ENCODE results near the gene PCDHB9. TPM values are rescaled to one million over a fixed set of nuclear protein-coding genes. Genes with fewer than 3 reads are reported as not detected.
"Not testable (repeated sequence)": the region's sequence is repeated elsewhere in the genome, so short reads cannot be mapped to it uniquely, and the experiment has no call there.

PCDHB9 gene
- total RNA-seq, 1 donor from 2014 or later = 1.0 TPM

- not testable (repeated sequence) for H3K4me1 ChIP-seq (ENCODE audit: control insufficient read depth in 3 of 3, insufficient read depth in 3 of 3, low read length in 3 of 3); H3K9ac ChIP-seq (ENCODE audit: low read depth in 1 of 3, low read length in 3 of 3); H3K4me3 ChIP-seq (ENCODE audit: low read length in 3 of 3); H3K36me3 ChIP-seq (ENCODE audit: control insufficient read depth in 3 of 3, insufficient read depth in 3 of 3, low read length in 3 of 3); H3K27ac ChIP-seq (ENCODE audit: low read depth, low read length); H3K27me3 ChIP-seq (ENCODE audit: control insufficient read depth in 3 of 3, insufficient read depth in 3 of 3, low read length in 3 of 3)
- peaks cover 3 to 11% (median 7%) of the 10 kb centered on the region in 3 donors for H3K9me3 ChIP-seq (ENCODE audit: control insufficient read depth in 3 of 3, low read length in 3 of 3)
Observed at GRCh38 chr5:141184117-141184855, 2.7 kb upstream of the PCDHB9 start.

- not testable (repeated sequence) for H3K4me1 ChIP-seq (ENCODE audit: control insufficient read depth in 3 of 3, insufficient read depth in 3 of 3, low read length in 3 of 3); H3K9ac ChIP-seq (ENCODE audit: low read depth in 1 of 3, low read length in 3 of 3); H3K27me3 ChIP-seq (ENCODE audit: control insufficient read depth in 3 of 3, insufficient read depth in 3 of 3, low read length in 3 of 3); H3K4me3 ChIP-seq (ENCODE audit: low read length in 3 of 3); H3K27ac ChIP-seq (ENCODE audit: low read depth, low read length); H3K9me3 ChIP-seq (ENCODE audit: control insufficient read depth in 3 of 3, low read length in 3 of 3); H3K36me3 ChIP-seq (ENCODE audit: control insufficient read depth in 3 of 3, insufficient read depth in 3 of 3, low read length in 3 of 3)
Observed at GRCh38 chr5:141188682-141189081, 1.7 kb downstream of the PCDHB9 start.

GRCh38 chr5:141189131-141189530, 2.2 kb downstream of the PCDHB9 start:
- H3K4me1 ChIP-seq (ENCODE audit: control insufficient read depth in 3 of 3, insufficient read depth in 3 of 3, low read length in 3 of 3); H3K9me3 ChIP-seq (ENCODE audit: control insufficient read depth in 3 of 3, low read length in 3 of 3): not testable (repeated sequence)

GRCh38 chr5:141192110-141192725, 5.3 kb downstream of the PCDHB9 start, which contains the start of gene PCDHB10:
PCDHB10 (plus strand) TSS chr5:141192353; CDS start chr5:141192553, 200 bp downstream.
- Histone ChIP-seq H3K27me3 (ENCODE audit: control insufficient read depth in 3 of 3, insufficient read depth in 3 of 3, low read length in 3 of 3) (peaks cover 0 to 2% (median 0%) of the 10 kb centered on the region in 3 donors), H3K9ac (ENCODE audit: low read depth in 1 of 3, low read length in 3 of 3) (no peak within 1 kb of the TSS), H3K27ac (ENCODE audit: low read depth, low read length) (no peak within 1 kb of the TSS), H3K9me3 (ENCODE audit: control insufficient read depth in 3 of 3, low read length in 3 of 3) (peaks cover 0 to 10% (median 3%) of the 10 kb centered on the region in 3 donors), H3K36me3 (ENCODE audit: control insufficient read depth in 3 of 3, insufficient read depth in 3 of 3, low read length in 3 of 3) (no peaks in the 10 kb centered on the region), H3K4me3 (ENCODE audit: low read length in 3 of 3) (peak within 1 kb of the TSS in 1 of 3 donors; percentile 35), H3K4me1 (ENCODE audit: control insufficient read depth in 3 of 3, insufficient read depth in 3 of 3, low read length in 3 of 3) (no peaks in the 10 kb centered on the region)

More at GRCh38 chr5:141189131-141189530, 2.2 kb downstream of the PCDHB9 start:
- not testable (repeated sequence) for H3K36me3 ChIP-seq (ENCODE audit: control insufficient read depth in 3 of 3, insufficient read depth in 3 of 3, low read length in 3 of 3); H3K27me3 ChIP-seq (ENCODE audit: control insufficient read depth in 3 of 3, insufficient read depth in 3 of 3, low read length in 3 of 3); H3K9ac ChIP-seq (ENCODE audit: low read depth in 1 of 3, low read length in 3 of 3); H3K27ac ChIP-seq (ENCODE audit: low read depth, low read length); H3K4me3 ChIP-seq (ENCODE audit: low read length in 3 of 3)

- H3K36me3 ChIP-seq (ENCODE audit: control insufficient read depth in 3 of 3, insufficient read depth in 3 of 3, low read length in 3 of 3); H3K27ac ChIP-seq (ENCODE audit: low read depth, low read length); H3K4me1 ChIP-seq (ENCODE audit: control insufficient read depth in 3 of 3, insufficient read depth in 3 of 3, low read length in 3 of 3); H3K4me3 ChIP-seq (ENCODE audit: low read length in 3 of 3); H3K9ac ChIP-seq (ENCODE audit: low read depth in 1 of 3, low read length in 3 of 3); H3K27me3 ChIP-seq (ENCODE audit: control insufficient read depth in 3 of 3, insufficient read depth in 3 of 3, low read length in 3 of 3): not testable (repeated sequence)
- peaks cover 3 to 16% (median 15%) of the 10 kb centered on the region in 3 donors for H3K9me3 ChIP-seq (ENCODE audit: control insufficient read depth in 3 of 3, low read length in 3 of 3)
Observed at GRCh38 chr5:141194332-141194731, 7.4 kb downstream of the PCDHB9 start.

- Histone ChIP-seq H3K9ac (ENCODE audit: low read depth in 1 of 3, low read length in 3 of 3) (no peak overlapping the region), H3K4me3 (ENCODE audit: low read length in 3 of 3) (no peak overlapping the region), H3K9me3 (ENCODE audit: control insufficient read depth in 3 of 3, low read length in 3 of 3) (peaks cover 7 to 22% (median 15%) of the 10 kb centered on the region in 3 donors), H3K4me1 (ENCODE audit: control insufficient read depth in 3 of 3, insufficient read depth in 3 of 3, low read length in 3 of 3) (no peaks in the 10 kb centered on the region), H3K36me3 (ENCODE audit: control insufficient read depth in 3 of 3, insufficient read depth in 3 of 3, low read length in 3 of 3) (no peaks in the 10 kb centered on the region), H3K27ac (ENCODE audit: low read depth, low read length) (no peak overlapping the region), H3K27me3 (ENCODE audit: control insufficient read depth in 3 of 3, insufficient read depth in 3 of 3, low read length in 3 of 3) (peaks cover 0 to 4% (median 2%) of the 10 kb centered on the region in 3 donors)
Observed at GRCh38 chr5:141196363-141196762, 9.4 kb downstream of the PCDHB9 start.

- Histone ChIP-seq H3K4me3 (ENCODE audit: low read length in 3 of 3) (peak within 1 kb of the TSS; percentile 39 to 70 (median 55)), H3K36me3 (ENCODE audit: control insufficient read depth in 3 of 3, insufficient read depth in 3 of 3, low read length in 3 of 3) (no peaks in the 10 kb centered on the region), H3K27ac (ENCODE audit: low read depth, low read length) (no peak within 1 kb of the TSS), H3K9ac (ENCODE audit: low read depth in 1 of 3, low read length in 3 of 3) (peak within 1 kb of the TSS in 1 of 3 donors; percentile 51), H3K27me3 (ENCODE audit: control insufficient read depth in 3 of 3, insufficient read depth in 3 of 3, low read length in 3 of 3) (peaks cover 0 to 4% (median 0%) of the 10 kb centered on the region in 3 donors), H3K9me3 (ENCODE audit: control insufficient read depth in 3 of 3, low read length in 3 of 3) (peaks cover 7 to 15% (median 13%) of the 10 kb centered on the region in 3 donors), H3K4me1 (ENCODE audit: control insufficient read depth in 3 of 3, insufficient read depth in 3 of 3, low read length in 3 of 3) (no peaks in the 10 kb centered on the region)
Observed at GRCh38 chr5:141199359-141200235, 12.6 kb downstream of the PCDHB9 start, which contains the start of gene PCDHB11. PCDHB11 (plus strand) TSS chr5:141199627; CDS start chr5:141199775, 148 bp downstream.

- not testable (repeated sequence) for H3K9ac ChIP-seq (ENCODE audit: low read depth in 1 of 3, low read length in 3 of 3); H3K4me1 ChIP-seq (ENCODE audit: control insufficient read depth in 3 of 3, insufficient read depth in 3 of 3, low read length in 3 of 3); H3K4me3 ChIP-seq (ENCODE audit: low read length in 3 of 3); H3K27ac ChIP-seq (ENCODE audit: low read depth, low read length); H3K27me3 ChIP-seq (ENCODE audit: control insufficient read depth in 3 of 3, insufficient read depth in 3 of 3, low read length in 3 of 3); H3K36me3 ChIP-seq (ENCODE audit: control insufficient read depth in 3 of 3, insufficient read depth in 3 of 3, low read length in 3 of 3)
- peaks cover 7 to 15% (median 13%) of the 10 kb centered on the region in 3 donors for H3K9me3 ChIP-seq (ENCODE audit: control insufficient read depth in 3 of 3, low read length in 3 of 3)
Observed at GRCh38 chr5:141201126-141201525, 14.2 kb downstream of the PCDHB9 start.

- not testable (repeated sequence) for H3K27me3 ChIP-seq (ENCODE audit: control insufficient read depth in 3 of 3, insufficient read depth in 3 of 3, low read length in 3 of 3); H3K36me3 ChIP-seq (ENCODE audit: control insufficient read depth in 3 of 3, insufficient read depth in 3 of 3, low read length in 3 of 3); H3K27ac ChIP-seq (ENCODE audit: low read depth, low read length); H3K9ac ChIP-seq (ENCODE audit: low read depth in 1 of 3, low read length in 3 of 3); H3K4me3 ChIP-seq (ENCODE audit: low read length in 3 of 3); H3K4me1 ChIP-seq (ENCODE audit: control insufficient read depth in 3 of 3, insufficient read depth in 3 of 3, low read length in 3 of 3)
- peaks cover 7 to 17% (median 14%) of the 10 kb centered on the region in 3 donors for H3K9me3 ChIP-seq (ENCODE audit: control insufficient read depth in 3 of 3, low read length in 3 of 3)
Observed at GRCh38 chr5:141201646-141202045, 14.7 kb downstream of the PCDHB9 start.

Data from skeletal muscle tissue (tissue), 4 donors.